Hematopoietic multipotent progenitor cell treated with erythropoietin and hydrocortisone succinate and interleukin-3 and kit ligand, for 6 days (in vitro differentiated cells): ENCODE results near the gene PPM1D.
A peak's percentile ranks its signal among the peaks of the same experiment; 100 is the strongest.
"Not testable (repeated sequence)": the region's sequence is repeated elsewhere in the genome, so short reads cannot be mapped to it uniquely, and the experiment has no call there.

Source experiments
- DNase-seq: peaks from one replicate; pipeline ENCODE4 v3.0.0-alpha.2; 2015

PPM1D gene

DNA sequence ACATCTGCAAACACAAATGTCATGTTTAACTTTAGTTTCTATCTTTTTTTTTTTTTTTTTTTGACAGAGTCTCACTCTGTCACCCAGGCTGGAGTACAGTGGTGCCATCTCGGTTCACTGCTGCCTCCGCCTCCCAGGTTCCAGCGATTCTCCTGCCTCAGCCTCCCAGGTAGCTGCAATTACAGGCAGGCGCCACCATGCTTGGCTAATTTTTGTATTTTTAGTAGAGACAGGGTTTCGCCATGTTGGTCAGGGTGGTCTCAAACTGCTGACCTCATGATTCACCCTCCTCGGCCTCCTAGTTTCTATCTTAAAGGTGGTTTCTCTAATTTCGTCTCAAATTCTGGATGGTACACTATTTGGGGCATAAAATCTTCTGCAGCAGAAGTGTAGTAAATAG, 5.8 kb upstream of the PPM1D start:
- not testable (repeated sequence) for DNase-seq

- DNase-seq: no peak
Measured at GRCh38 chr17:60594734-60595133, 5.3 kb upstream of the PPM1D start.

GRCh38 chr17:60597297-60597696, 2.7 kb upstream of the PPM1D start:
- no peak for DNase-seq

GRCh38 chr17:60598001-60598736, 1.8 kb upstream of the PPM1D start:
- peak; percentile 28 for DNase-seq

GRCh38 chr17:60599220-60599619, 773 bp upstream of the PPM1D start:
- DNase-seq: no peak

DNA sequence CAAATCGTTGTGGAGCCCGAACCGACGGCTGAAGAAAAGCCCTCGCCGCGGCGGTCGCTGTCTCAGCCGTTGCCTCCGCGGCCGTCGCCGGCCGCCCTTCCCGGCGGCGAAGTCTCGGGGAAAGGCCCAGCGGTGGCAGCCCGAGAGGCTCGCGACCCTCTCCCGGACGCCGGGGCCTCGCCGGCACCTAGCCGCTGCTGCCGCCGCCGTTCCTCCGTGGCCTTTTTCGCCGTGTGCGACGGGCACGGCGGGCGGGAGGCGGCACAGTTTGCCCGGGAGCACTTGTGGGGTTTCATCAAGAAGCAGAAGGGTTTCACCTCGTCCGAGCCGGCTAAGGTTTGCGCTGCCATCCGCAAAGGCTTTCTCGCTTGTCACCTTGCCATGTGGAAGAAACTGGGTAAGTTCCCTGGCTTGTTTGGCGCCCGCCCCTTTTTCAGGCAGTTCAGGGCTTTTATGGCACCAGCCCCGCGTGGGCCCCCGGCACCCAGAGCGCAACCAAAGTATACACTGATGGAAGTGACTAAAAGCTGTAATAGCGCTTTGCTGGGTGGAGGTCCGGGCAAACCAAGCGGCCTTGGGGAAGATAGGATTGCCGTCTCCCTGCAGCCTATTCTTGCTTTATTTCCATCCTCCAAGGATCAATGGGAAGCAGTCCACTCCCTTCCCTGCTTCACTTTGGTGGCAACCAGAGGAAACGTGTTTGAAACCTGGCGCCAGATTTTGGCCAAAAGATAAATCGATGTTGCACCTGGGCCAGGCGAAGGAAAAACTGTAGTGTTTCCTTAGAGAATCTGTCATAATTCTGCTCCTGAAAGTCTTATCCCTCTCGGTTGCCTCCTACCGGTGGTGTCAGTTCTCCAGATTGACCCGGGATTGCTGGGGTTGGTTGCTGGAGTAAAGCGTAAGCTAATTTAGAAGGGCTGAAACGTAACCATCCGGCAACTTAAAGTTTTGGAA, 775 bp downstream of the PPM1D start:
- DNase-seq: peak; percentile 94

DNA sequence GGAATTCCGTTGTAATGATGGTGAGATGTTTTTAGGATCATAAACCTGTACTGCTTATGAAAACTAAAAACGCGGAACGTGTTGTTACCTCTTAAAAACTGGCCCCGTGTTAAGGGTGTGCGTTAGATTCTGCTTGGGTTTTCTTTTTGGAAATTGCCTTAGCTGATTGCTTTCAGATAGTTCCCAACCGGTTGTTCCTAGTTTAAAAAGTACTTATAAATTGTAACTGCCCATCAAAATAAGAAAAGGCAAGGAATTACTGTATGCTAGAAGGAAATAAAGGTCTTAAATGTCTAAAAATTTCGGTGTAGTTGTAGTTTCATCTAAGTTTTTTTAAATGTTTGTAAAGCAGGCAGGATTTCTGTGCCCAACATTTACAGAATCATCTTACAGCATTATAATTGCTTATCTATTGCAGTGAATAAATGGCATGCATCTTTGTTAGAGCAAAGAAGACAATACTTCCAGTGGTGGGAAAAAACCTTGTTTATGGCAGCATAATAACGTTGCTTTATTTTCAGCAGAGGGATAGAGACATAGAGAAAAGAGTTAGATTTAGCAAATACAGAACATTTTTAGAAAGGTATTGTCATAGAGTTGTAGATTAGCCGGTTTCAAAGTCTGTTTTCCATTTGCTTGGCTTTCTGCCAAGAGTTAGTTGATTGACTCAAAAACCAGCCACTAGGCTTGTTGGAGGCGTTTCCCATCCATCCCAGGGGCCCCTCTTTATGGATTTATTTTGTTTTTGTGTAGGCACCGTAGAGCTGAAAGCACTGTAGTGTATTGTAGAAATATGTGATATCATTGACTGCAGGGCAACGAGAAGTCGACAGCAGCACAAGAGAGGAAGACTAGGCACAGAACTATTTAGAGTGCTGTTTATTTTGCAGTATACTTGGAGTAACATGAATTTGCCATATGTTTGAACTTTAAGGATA, 1.7 kb downstream of the PPM1D start:
- peak; percentile 92 for DNase-seq

- no peak for DNase-seq
Measured at GRCh38 chr17:60602385-60602742, 2.4 kb downstream of the PPM1D start.

GRCh38 chr17:60602871-60603270, 2.9 kb downstream of the PPM1D start:
- no peak for DNase-seq

DNA sequence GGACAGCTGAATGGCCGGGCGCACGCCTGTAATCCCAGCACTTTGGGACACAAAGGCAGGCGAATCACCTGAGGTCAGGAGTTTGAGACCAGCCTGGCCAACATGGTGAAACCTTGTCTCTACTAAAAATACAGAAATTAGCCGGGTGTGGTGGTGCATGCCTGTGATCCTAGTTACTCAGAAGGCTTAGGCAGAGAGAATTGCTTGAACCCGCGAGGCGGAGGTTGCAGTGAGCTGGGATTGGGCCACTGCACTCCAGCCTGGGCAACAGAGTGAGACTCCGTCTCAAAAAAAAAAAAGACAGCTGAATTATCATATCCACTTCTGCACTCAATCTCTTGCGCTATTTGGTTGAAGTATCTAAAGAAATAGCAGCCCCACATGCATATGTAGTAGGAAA, 3.5 kb downstream of the PPM1D start:
- not testable (repeated sequence) for DNase-seq

- no peak for DNase-seq
Measured at GRCh38 chr17:60604686-60605334, 4.8 kb downstream of the PPM1D start.

DNA sequence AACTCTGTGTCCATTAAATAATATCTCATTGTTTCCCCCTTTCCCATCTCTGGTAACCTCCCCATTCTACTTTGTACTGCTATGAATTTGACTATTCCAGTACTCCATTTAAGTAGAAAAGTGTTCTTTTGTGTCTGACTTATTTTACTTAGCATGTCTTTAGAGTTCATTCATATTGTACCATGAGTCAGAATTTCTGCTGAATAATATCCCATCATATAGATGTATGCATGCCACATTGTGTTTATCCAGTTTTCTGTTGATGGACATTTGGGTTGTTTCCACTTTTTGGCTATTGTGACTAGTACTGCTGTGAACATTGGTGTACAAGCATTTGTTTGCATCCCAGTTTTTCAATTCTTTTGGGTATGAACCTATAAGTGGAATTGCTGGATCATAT, 6.0 kb downstream of the PPM1D start:
- no peak for DNase-seq

DNA sequence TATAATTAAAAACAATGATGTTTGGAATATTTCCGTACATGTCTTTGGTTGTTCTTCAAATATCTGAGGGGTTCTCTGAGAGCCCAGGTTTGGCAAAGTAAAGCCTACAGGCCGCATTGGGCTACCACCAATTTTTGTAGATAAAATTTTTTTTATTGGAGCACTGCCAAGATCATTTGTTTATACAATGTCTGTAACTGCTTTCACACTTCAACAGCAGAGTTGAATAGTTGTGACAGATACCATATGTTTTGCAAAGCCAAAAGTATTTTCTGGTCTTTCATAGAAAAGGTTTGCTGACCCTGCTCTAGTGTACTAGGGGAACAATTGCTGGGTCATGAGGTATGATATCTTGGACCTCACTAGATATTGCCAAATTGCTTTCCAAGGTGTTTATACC, 10.5 kb downstream of the PPM1D start:
- peak; percentile 78 for DNase-seq

GRCh38 chr17:60611321-60611720, 11.3 kb downstream of the PPM1D start:
- not testable (repeated sequence) for DNase-seq

- no peak for DNase-seq
Measured at GRCh38 chr17:60613325-60613724, 13.3 kb downstream of the PPM1D start.

DNA sequence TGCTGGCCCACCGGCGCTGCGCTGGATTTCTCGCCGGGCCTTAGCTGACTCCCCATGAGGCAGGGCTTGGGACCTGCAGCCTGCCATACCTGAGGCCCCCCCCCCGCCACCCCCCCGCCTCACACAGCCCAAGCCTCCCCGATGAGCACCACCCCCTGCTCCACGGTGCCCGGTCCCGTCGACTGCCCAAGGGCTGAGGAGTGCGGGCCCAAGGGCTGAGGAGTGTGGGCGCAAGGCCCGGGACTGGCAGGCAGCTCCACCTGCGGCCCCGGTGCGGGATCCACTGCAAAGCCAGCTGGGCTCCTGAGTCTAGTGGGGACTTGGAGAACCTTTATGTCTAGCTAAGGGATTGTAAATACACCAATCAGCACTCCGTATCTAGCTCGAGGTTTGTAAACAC, 13.8 kb downstream of the PPM1D start:
- not testable (repeated sequence) for DNase-seq

DNA sequence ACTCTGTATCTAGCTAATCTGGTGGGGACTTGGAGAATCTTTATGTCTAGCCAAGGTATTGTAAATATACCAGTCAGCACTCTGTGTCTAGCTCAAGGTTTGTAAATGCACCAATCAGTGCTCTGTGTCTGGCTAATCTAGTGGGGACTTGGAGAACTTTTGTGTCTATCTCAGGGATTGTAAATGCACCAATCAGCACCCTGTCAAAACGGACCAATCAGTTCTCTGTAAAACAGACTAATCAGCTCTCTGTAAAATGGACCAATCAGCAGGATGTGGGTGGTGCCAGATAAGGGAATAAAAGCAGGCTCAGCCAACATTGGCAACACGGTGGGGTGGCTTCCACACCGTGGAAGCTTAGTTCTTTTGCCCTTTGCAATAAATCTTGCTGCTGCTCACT, 14.3 kb downstream of the PPM1D start:
- DNase-seq: not testable (repeated sequence)

DNA sequence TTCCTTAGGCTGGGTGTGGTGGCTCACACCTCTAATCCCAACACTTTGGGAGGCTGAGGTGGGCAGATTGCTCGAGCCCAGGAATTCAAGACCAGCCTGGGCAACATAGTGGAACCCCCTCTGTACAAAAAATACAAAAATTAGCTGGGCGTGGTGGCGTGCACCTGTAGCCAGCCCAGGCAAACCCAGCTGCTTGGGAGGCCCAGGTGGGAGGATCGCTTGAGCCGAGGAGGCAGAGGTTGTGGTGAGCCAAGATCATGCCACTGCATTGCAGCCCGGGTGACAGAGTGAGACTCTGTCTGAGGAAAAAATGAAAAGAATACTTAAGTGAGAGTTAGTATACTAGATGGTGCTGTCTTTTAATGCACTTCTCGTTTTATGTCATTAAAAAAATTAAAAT, 15.1 kb downstream of the PPM1D start:
- no peak for DNase-seq

GRCh38 chr17:60615840-60616239, 15.8 kb downstream of the PPM1D start:
- DNase-seq: no peak

DNA sequence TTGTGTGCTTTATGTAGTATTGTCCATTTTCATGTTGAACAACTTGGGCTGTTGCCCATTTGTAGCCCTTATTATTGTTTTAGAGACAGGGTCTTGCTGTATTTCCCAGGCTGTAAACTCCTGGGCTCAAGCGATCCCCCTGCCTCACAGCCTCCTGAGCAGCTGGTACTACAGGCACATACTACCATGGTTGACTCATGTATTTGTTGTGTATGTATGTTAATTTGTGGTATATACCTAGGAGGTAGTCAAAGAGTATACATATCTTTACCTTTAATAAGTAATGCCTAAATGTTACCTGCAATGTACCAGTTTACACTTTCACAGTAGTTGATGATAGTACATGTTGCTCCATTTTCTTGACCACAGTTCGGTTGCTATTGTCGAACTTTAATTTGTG, 18.1 kb downstream of the PPM1D start:
- no peak for DNase-seq

DNA sequence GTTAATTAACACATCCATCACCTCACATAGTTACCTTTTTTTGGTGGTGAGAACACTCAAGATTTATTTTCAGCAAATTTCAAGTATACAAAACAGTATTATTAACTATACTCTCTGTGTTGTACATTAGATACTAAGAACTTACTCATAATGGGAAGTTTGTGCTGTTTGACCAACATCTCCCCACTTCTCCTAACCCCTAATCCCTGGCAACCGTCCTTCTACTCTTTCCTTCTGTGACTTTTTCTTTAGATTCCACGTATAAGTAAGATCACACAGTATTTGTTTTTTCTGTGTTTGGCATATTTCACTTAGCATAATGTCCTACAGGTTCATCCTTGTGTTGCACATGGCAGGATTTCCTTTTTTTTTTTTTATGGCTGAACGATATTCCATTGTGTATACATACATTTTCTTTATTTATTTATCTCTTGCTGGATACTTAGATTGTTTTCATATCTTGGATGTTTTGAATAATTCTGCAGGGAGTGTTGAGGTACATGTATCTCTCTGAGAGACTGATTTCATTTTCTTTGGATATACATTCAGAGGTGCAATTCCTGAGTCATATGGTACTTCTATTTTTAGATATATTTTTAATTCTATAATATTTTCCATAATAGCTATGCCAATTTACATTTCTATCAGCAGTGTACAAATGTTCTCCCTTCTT, 19.0 kb downstream of the PPM1D start:
- no peak for DNase-seq

- no peak for DNase-seq
Measured at GRCh38 chr17:60622961-60623360, 23.0 kb downstream of the PPM1D start.
